NCI-H1694 treated with DMSO at 0.1 percent for 48 hours (cell line): ENCODE measurements around the gene KCNK1.
A peak's percentile ranks its signal among the peaks of the same experiment; 100 is the strongest.

Experiments
- DNase-seq: peaks from one replicate; lab custom pipeline; 2025; lab: John Stamatoyannopoulos, UW

KCNK1 gene

DNA sequence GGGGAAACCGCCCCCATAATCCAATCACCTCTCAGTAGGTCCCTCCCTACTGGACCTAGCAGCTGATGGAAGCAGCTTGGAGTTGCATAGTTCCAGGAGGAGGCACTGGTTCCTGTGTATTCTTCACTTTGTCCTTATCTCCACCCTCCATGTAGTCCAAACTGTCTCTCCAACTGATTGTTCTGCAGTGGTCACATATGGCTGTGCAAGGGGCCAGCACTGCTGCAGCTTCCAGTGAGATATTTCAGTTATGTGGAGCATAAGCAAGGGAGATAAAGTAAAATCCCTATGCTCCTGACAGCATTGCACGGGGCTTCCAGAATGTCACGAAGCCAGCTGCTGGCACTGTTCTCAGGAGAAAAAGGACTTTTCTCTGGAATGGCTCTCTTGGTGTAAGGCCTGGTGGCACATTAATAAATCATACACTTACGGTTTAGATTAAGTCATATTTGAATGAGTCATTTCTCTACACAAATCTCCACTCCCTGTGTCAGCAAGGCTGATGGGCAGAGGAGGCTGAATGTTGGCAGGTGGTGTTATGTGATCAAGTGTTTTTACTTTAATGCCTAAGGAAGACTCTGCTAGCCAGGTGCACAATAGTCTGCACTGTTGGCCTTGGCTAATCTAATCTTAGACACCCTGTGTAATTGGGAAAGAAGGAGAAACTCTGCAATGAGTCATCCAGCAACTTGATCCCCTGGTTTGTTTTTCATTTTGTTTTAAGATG, 93.4 kb downstream of the KCNK1 start:
- DNase-seq = no peak

- no peak for DNase-seq
Measured at GRCh38 chr1:233707880-233708815, 94.2 kb downstream of the KCNK1 start.

GRCh38 chr1:233710031-233710430, 96.1 kb downstream of the KCNK1 start:
- no peak for DNase-seq

GRCh38 chr1:233710507-233710906, 96.6 kb downstream of the KCNK1 start:
- no peak for DNase-seq

DNA sequence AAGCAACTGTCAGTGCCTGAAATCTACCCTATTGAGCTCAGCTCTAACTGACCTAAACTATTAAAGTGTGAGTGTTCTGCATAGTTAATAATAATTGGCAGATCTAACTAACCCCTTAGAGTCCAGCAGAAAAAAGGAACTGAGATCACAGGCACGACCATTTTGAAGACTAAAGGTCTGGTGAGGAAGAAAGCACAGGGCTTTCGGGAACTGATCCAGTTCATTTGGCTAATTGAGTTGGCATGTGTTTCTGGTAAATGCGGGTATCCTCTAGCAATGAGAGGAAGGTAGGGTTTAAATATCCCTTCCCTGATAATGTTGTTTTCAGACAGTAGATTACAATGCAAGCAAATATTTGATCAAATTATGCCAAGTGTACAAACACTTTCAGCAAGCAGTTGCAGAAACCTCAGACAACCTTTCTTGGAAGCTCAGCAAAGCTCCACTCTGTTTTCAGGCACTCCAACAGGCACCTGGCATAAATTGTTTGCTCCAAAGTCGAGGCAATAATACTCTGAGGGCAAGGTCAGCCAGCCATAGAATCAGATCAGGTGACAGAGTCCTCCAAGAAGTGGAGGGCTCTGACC, 100.8 kb downstream of the KCNK1 start:
- DNase-seq = no peak

GRCh38 chr1:233718057-233718456, 104.2 kb downstream of the KCNK1 start:
- no peak for DNase-seq

DNA sequence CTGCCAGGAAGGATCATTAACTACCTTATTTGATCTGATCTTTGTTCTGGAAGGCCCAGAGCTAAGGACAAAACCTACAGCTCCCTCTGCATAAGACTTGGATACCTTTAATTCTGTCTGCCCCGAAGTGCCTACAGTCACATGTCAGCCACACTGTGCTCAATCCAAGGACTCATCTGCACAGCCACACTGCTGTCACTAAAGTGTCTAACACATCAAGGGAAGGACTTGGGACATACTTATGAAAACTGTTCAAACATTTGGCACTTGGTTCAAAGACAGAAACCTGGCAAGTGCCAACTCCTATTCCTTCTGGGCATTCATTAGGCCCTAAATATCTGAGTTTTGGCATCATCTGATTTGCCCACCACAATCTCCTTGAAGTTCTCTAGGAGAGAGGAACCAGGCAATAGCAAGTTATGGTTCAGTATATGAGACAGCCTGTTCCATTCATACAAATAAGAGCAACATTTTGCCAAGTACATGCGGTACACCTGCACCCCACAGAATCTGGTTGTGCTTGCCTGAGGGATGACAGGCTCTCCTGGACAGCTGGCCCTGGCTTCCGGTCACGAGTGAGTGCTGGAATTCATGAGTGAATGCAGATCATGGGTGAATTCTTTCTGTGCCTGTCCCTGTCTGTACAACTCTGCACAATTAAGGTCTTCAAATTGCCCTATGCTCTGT, 105.9 kb downstream of the KCNK1 start:
- no peak for DNase-seq

DNA sequence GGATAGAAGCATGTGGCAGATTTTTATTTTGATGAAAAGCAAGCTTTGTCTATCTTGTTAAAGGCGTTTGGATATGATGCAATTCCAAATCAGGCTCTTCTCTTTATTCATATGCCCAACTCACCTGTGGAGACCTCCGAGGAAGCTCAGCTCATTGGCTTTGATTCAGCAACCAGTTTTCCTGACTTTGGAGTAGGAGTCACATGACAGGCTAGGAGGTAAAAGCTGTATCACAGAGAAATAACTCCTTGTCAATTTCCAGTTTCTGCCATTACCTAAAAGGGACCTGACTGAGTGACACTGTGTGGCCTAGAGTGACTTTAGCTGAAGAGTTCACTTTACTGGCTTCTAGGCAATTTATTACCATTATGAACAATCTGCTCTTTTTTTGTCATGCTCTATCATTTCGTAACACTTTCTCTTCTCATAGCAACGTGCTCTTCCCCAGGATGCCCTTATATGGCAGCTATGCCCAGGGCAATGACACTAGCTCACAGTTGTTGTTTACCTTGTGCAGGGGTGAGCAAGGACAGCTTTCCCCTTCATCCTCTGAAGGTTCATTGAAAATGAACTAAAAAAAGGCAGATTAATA, 107.2 kb downstream of the KCNK1 start:
- peak; percentile 8 for DNase-seq
